Measurements from ENCODE around the gene SULT4A1.

DNA sequence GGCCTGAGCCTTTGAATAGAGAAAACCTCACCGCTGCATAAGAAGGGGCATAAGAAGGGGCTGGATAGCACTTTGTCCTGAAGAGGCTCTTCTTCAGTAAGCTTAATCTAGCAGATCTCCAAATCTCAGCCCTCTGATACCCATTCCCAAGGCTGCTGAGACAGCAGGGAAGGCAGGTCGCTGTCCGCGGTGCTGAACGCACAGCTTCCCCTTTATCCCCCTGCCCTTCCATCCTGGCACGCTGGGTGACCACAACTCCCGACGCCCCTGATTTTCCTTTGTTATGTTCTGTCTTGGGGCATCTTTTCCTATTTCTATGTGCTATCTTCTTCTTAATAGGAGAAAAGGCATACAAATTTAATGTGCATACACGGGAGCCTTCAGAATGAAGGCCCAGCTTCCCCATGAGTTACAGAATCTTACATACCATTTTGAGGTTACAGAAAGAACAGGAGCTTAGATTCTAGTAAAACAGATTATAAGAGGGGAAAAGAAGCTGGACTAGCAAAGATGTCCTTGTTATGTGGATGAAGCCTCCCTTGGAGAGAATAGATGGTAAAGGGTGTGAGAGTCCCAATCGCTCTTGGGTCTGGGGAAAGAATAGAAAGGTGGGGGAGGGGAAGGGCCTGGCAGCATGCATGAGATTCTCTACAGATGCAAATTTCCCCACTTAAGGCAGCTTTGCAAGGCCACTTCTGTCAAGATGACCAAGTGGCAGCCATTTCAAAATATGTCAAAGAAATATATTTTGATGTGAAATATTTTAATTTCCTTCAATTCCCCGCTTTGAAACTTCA, 5.7 kb upstream of the SULT4A1 start:
- TF ChIP-seq EZH2phosphoT487 (IDR thresholded peaks at IDR 0.05; ENCODE audit: low read length) (no peak), EZH2 (optimal IDR thresholded peaks at IDR 0.05; ENCODE audit: low read depth, low read length) (no peak)
- TF ChIP-seq, protein P1, sequence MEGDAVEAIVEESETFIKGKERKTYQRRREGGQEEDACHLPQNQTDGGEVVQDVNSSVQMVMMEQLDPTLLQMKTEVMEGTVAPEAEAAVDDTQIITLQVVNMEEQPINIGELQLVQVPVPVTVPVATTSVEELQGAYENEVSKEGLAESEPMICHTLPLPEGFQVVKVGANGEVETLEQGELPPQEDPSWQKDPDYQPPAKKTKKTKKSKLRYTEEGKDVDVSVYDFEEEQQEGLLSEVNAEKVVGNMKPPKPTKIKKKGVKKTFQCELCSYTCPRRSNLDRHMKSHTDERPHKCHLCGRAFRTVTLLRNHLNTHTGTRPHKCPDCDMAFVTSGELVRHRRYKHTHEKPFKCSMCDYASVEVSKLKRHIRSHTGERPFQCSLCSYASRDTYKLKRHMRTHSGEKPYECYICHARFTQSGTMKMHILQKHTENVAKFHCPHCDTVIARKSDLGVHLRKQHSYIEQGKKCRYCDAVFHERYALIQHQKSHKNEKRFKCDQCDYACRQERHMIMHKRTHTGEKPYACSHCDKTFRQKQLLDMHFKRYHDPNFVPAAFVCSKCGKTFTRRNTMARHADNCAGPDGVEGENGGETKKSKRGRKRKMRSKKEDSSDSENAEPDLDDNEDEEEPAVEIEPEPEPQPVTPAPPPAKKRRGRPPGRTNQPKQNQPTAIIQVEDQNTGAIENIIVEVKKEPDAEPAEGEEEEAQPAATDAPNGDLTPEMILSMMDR (IDR thresholded peaks at IDR 0.05; ENCODE audit: low read length): no peak
